ENCODE measurements around the gene RNF144B.

The RNF144B gene

DNA sequence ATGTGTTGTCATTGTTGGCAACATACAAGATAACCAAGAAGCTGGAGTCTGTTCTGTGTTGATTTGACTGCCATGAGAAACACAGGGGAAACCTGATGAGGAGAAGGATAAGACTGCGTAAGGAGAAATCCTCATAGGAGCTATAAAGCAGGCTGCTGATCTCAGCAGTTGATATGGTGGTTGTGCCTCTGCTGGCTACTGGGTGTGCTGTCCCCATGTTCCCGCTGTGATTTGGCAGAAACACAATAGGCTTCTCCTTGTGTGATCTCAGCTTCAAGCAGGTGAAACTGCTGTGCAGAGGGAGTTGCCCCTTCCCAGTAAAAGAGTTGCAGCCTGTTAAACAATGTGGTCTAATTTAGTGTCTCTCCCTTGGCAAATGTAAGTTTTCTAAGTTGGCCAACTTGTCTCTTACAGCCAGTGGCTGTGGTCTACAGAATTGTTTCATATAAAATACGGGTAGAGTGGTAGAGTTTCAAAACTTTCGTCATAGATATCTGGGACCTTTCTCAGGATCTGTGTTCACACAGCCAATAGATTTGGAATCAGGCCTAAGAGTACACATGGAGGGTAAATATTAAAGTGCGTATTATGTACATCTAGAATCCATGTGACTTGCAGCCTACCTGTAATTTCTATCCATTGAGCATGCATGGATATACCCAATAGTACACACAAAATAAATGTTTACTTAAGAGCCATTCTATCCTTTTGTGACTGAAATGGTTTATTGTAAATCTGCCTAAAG lies 78.4 kb downstream of the RNF144B start:
- Histone ChIP-seq H3K4me1 (ENCODE audit: control insufficient read depth, insufficient read depth, low read length) (no peaks in the 10 kb centered on the region), H3K27me3 (ENCODE audit: control insufficient read depth in 1 of 2, insufficient read depth in 2 of 2, low read length in 2 of 2) (no peaks in the 10 kb centered on the region), H3K27ac (ENCODE audit: low read length) (no peak overlapping the region), H3K4me3 (ENCODE audit: low read length in 2 of 2) (no peak overlapping the region), H3K9me3 (ENCODE audit: control insufficient read depth in 2 of 2, low read length in 2 of 2) (no peaks in the 10 kb centered on the region), H3K36me3 (ENCODE audit: control insufficient read depth in 2 of 2, insufficient read depth in 2 of 2, low read length in 2 of 2) (peaks cover 24 to 25% of the 10 kb centered on the region in 2 donors), H3K9ac (ENCODE audit: low read length in 2 of 2) (no peak overlapping the region)

DNA sequence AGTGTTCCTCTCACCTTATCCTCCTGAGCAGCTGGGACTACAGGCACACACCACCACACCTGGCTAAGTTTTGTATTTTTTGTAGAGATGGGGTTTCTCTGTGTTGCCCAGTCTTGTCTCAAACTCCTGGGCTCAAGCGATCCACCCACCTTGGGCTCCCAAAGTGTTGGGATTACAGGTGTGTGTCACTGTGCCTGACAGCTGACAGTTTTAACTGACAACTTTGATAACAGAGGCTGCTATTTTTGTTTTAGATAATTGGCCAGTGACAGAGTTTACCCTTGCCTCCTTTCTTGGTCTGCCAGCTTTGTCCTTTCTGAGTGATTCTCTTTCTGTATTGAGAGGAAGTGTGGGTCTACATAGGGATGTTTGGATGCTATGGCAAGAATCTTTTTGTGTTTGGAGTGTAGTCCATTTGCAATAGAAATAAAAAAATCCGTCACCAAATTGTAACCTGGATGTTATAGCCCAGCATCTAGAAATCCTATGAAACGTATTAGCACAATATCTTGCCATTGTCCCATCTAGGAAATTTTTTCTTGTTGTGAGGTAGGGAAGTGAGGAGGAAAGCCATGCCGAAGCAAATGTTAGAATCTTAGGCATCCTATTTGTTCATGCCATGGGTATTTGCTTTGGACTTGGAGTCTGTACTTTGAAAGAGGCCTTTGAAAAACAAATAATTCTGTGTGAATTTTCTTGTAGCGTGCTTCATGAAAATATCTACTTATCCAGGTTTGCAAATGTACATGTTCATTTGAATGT lies 80.8 kb downstream of the RNF144B start:
- no peaks in the 10 kb centered on the region for H3K27me3 ChIP-seq (ENCODE audit: control insufficient read depth in 1 of 2, insufficient read depth in 2 of 2, low read length in 2 of 2)
- H3K9me3 ChIP-seq (ENCODE audit: control insufficient read depth in 2 of 2, low read length in 2 of 2) = no peaks in the 10 kb centered on the region
- peaks cover 24 to 25% of the 10 kb centered on the region in 2 donors for H3K36me3 ChIP-seq (ENCODE audit: control insufficient read depth in 2 of 2, insufficient read depth in 2 of 2, low read length in 2 of 2)
- H3K4me3 ChIP-seq (ENCODE audit: low read length in 2 of 2) = no peak overlapping the region
- H3K27ac ChIP-seq (ENCODE audit: low read length) = no peak overlapping the region
- no peaks in the 10 kb centered on the region for H3K4me1 ChIP-seq (ENCODE audit: control insufficient read depth, insufficient read depth, low read length)
- H3K9ac ChIP-seq (ENCODE audit: low read length in 2 of 2) = no peak overlapping the region

DNA sequence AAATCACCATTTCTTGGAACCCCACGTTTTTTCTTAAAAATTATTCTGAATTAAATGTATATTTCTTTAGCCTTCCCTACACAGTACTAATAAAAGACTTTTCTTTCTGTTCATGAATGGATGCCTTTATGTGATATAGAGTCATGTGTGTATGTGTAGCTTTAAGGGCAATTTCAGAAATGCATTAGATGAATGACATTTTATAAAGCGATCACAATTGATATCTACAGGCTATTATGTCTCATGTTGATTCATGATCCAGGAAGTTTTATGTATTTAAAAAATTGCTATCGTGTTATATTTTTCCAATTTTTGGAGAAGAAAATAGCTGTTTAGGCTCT lies 81.3 kb downstream of the RNF144B start:
- H3K27me3 ChIP-seq (ENCODE audit: control insufficient read depth in 1 of 2, insufficient read depth in 2 of 2, low read length in 2 of 2) = no peaks in the 10 kb centered on the region
- H3K36me3 ChIP-seq (ENCODE audit: control insufficient read depth in 2 of 2, insufficient read depth in 2 of 2, low read length in 2 of 2) = peaks cover 19 to 21% of the 10 kb centered on the region in 2 donors
- H3K9ac ChIP-seq (ENCODE audit: low read length in 2 of 2) = no peak overlapping the region
- H3K4me1 ChIP-seq (ENCODE audit: control insufficient read depth, insufficient read depth, low read length) = no peaks in the 10 kb centered on the region
- H3K9me3 ChIP-seq (ENCODE audit: control insufficient read depth in 2 of 2, low read length in 2 of 2) = no peaks in the 10 kb centered on the region
- H3K4me3 ChIP-seq (ENCODE audit: low read length in 2 of 2) = no peak overlapping the region
- H3K27ac ChIP-seq (ENCODE audit: low read length) = no peak overlapping the region

DNA sequence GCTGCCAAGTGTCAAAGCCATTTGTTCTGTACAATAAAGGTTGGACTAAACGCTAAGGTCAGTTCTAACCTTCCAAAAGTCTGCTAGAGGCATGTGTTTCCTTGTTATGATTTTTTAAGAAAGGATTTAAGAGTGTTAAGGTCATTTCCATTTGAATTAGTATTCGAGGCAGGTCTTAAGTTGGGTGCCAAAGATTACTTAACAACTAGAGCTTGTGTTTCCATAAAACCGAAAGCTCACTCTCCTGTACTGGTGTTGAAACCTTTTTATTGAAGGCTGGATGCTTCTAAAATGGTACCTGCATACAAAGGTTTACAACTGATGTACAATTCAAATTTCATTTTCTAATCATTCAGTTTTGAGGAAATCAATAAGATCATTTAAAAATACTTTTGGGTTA lies 82.4 kb downstream of the RNF144B start:
- H3K27ac ChIP-seq (ENCODE audit: low read length) = no peak overlapping the region
- peaks cover 12 to 15% of the 10 kb centered on the region in 2 donors for H3K36me3 ChIP-seq (ENCODE audit: control insufficient read depth in 2 of 2, insufficient read depth in 2 of 2, low read length in 2 of 2)
- H3K9ac ChIP-seq (ENCODE audit: low read length in 2 of 2) = no peak overlapping the region
- no peaks in the 10 kb centered on the region for H3K9me3 ChIP-seq (ENCODE audit: control insufficient read depth in 2 of 2, low read length in 2 of 2)
- H3K4me1 ChIP-seq (ENCODE audit: control insufficient read depth, insufficient read depth, low read length) = no peaks in the 10 kb centered on the region
- H3K27me3 ChIP-seq (ENCODE audit: control insufficient read depth in 1 of 2, insufficient read depth in 2 of 2, low read length in 2 of 2) = no peaks in the 10 kb centered on the region
- no peak overlapping the region for H3K4me3 ChIP-seq (ENCODE audit: low read length in 2 of 2)

DNA sequence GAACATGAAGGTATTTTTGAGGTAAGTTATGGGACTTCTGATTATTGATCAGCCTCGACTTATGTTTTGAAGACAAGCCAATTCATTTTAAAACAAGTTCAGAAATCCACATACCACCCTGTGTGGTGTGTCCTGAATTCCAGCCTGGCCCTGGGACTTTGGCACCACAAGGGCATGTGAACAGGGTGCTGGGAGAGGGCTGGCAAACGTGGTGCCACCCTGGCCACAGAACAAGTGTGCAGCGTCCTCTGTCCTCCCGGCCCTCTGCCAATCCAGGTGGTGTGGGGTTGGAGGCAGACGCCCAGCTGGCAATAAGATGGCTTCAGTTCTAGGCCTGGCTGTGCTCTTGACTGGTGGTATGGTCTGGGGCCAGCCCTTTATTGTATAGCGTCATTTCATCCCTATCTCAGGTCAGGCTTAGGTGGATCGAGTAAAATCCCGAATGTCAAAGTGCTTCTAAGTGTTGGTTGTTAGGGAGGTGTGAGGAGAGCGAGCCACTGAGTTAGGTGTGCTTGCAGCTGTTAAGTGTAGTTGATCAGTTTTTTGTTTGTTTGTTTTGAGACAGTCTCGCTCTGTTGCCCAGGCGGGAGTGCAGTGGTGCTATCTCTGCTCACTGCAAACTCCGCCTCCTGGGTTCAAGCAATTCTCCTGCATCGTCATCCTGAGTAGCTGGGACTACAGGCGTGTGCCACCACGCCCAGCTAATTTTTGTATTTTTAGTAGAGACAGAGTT lies 84.2 kb downstream of the RNF144B start:
- Histone ChIP-seq H3K9ac (ENCODE audit: low read length in 2 of 2) (no peak overlapping the region), H3K36me3 (ENCODE audit: control insufficient read depth in 2 of 2, insufficient read depth in 2 of 2, low read length in 2 of 2) (peaks cover 2 to 5% of the 10 kb centered on the region in 2 donors), H3K27me3 (ENCODE audit: control insufficient read depth in 1 of 2, insufficient read depth in 2 of 2, low read length in 2 of 2) (no peaks in the 10 kb centered on the region), H3K4me3 (ENCODE audit: low read length in 2 of 2) (no peak overlapping the region), H3K4me1 (ENCODE audit: control insufficient read depth, insufficient read depth, low read length) (no peaks in the 10 kb centered on the region), H3K27ac (ENCODE audit: low read length) (no peak overlapping the region), H3K9me3 (ENCODE audit: control insufficient read depth in 2 of 2, low read length in 2 of 2) (no peaks in the 10 kb centered on the region)

DNA sequence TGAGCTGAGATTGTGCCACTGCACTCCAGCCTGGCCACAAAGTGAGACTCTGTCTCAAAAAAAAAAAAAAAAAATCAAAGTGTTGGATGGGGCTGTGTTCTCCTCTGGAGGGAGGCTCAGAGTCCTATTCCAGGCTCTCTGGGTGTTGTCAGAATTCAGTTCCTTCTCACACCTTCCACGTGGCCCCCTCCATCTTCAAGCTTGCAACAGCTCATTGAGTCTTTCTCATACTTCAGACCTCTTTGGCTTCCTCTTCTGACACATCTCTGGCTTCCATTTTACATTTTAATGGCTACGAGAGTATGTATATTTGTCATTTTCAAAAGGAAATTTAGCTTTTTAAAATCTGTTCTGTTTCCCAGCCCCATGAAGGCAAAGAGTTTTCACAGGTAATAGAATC lies 85.8 kb downstream of the RNF144B start:
- Histone ChIP-seq H3K4me1 (ENCODE audit: control insufficient read depth, insufficient read depth, low read length) (no peaks in the 10 kb centered on the region), H3K27ac (ENCODE audit: low read length) (no peak overlapping the region)

DNA sequence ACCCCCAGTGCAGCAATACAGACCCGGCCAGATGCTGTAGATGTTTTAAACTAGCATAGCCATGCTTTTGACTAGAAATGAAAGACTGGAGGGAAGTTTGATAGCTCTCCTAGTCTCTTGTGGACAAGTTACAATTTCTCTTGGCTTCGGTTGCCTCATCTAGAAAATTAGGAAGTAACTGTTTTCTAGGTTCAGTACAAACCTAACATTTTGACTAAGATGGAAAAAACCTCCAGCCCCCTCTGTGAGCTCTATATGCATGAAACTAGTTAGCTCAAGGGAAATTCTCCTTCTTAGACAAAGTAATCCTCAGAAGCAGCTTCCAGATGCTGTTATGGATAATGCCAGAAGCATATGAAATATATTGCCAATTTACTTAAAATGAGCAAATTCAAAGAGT lies 86.6 kb downstream of the RNF144B start:
- H3K4me3 ChIP-seq (ENCODE audit: low read length in 2 of 2) = no peak overlapping the region
- no peak overlapping the region for H3K9ac ChIP-seq (ENCODE audit: low read length in 2 of 2)
- H3K36me3 ChIP-seq (ENCODE audit: control insufficient read depth in 2 of 2, insufficient read depth in 2 of 2, low read length in 2 of 2) = no peaks in the 10 kb centered on the region
- no peaks in the 10 kb centered on the region for H3K27me3 ChIP-seq (ENCODE audit: control insufficient read depth in 1 of 2, insufficient read depth in 2 of 2, low read length in 2 of 2)
- no peak overlapping the region for H3K27ac ChIP-seq (ENCODE audit: low read length)
- no peaks in the 10 kb centered on the region for H3K4me1 ChIP-seq (ENCODE audit: control insufficient read depth, insufficient read depth, low read length)
- H3K9me3 ChIP-seq (ENCODE audit: control insufficient read depth in 2 of 2, low read length in 2 of 2) = no peaks in the 10 kb centered on the region

More for the DNA sequence above, 85.8 kb downstream of the RNF144B start:
- peaks cover 0 to 3% of the 10 kb centered on the region in 2 donors for H3K36me3 ChIP-seq (ENCODE audit: control insufficient read depth in 2 of 2, insufficient read depth in 2 of 2, low read length in 2 of 2)
- H3K9me3 ChIP-seq (ENCODE audit: control insufficient read depth in 2 of 2, low read length in 2 of 2) = no peaks in the 10 kb centered on the region
- H3K4me3 ChIP-seq (ENCODE audit: low read length in 2 of 2) = no peak overlapping the region
- no peak overlapping the region for H3K9ac ChIP-seq (ENCODE audit: low read length in 2 of 2)
- H3K27me3 ChIP-seq (ENCODE audit: control insufficient read depth in 1 of 2, insufficient read depth in 2 of 2, low read length in 2 of 2) = no peaks in the 10 kb centered on the region

DNA sequence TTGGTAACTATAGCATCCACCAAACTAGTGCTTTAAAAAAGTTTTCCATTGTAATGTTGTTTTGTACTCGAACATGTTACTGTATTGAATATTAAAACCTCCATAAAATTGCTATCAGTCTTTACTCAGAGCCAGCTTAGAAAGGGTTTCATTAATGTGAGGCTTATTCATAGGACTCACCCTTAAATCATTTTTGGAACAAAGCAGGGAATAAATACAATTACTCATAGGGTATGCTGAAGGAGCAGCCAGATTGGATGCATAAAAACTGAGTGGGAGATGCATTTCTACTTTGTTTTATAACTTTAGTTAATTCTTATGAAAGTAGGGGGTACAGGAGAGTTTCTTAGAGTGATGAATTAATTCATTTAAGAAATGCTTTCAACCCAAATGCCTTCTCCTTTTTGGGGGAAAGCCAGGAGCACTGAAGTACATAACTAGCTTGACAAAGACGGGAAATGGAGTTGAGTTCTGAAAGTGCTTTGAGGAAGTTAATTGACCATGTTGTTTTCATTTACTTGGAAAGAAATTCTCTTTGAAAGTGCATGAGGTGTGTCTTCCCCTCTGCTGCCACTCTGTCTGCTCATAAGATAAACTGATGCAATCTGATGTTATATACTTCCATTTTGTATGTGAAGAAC lies 90.3 kb downstream of the RNF144B start:
- no peak overlapping the region for H3K9ac ChIP-seq (ENCODE audit: low read length in 2 of 2)
- H3K36me3 ChIP-seq (ENCODE audit: control insufficient read depth in 2 of 2, insufficient read depth in 2 of 2, low read length in 2 of 2) = no peaks in the 10 kb centered on the region
- H3K4me3 ChIP-seq (ENCODE audit: low read length in 2 of 2) = no peak overlapping the region
- no peaks in the 10 kb centered on the region for H3K27me3 ChIP-seq (ENCODE audit: control insufficient read depth in 1 of 2, insufficient read depth in 2 of 2, low read length in 2 of 2)
- H3K27ac ChIP-seq (ENCODE audit: low read length) = no peak overlapping the region
- no peaks in the 10 kb centered on the region for H3K4me1 ChIP-seq (ENCODE audit: control insufficient read depth, insufficient read depth, low read length)
- no peaks in the 10 kb centered on the region for H3K9me3 ChIP-seq (ENCODE audit: control insufficient read depth in 2 of 2, low read length in 2 of 2)

DNA sequence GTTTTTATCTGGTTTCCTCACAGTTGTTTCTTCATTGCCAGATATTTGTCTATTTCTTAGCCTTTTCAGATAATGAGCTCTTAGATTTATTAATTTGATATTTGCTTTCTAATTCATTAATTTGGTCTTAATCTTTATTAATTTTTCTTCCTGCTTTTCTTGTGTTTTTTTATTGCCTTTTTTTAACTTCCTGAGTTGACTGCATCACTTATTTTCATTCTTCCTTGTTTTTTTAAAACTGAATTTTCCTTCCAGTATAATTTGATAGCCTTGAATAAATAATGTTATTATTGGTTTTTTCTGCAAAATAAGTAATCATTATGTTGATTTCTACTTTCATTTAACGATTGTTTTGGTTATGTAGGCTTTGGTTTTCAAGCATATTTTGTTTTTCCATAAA lies 91.5 kb downstream of the RNF144B start:
- H3K9ac ChIP-seq (ENCODE audit: low read length in 2 of 2) = no peak overlapping the region
- H3K4me3 ChIP-seq (ENCODE audit: low read length in 2 of 2) = no peak overlapping the region
- no peaks in the 10 kb centered on the region for H3K4me1 ChIP-seq (ENCODE audit: control insufficient read depth, insufficient read depth, low read length)
- H3K27me3 ChIP-seq (ENCODE audit: control insufficient read depth in 1 of 2, insufficient read depth in 2 of 2, low read length in 2 of 2) = no peaks in the 10 kb centered on the region
- H3K27ac ChIP-seq (ENCODE audit: low read length) = no peak overlapping the region
- no peaks in the 10 kb centered on the region for H3K9me3 ChIP-seq (ENCODE audit: control insufficient read depth in 2 of 2, low read length in 2 of 2)
- no peaks in the 10 kb centered on the region for H3K36me3 ChIP-seq (ENCODE audit: control insufficient read depth in 2 of 2, insufficient read depth in 2 of 2, low read length in 2 of 2)

DNA sequence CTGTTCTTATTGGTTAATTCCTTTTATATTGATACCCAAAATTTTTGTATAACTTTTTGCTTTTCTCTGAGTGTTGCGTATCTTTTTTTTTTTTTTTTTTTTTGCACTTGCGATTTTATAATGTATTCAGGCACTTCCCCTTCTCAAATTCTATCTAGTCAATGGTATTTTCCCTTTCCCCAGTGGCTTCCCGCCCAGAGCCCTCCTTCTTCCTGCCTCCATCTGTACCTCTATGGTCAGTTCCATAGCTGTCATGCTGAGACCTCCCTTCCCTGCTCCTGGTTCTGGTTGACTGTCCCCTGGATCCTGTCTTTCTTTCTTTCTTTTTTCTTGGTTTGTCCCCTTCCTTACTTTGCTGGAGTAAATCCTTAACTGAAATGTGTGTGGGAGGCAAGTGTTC lies 94.7 kb downstream of the RNF144B start:
- no peaks in the 10 kb centered on the region for H3K27me3 ChIP-seq (ENCODE audit: control insufficient read depth in 1 of 2, insufficient read depth in 2 of 2, low read length in 2 of 2)
- H3K36me3 ChIP-seq (ENCODE audit: control insufficient read depth in 2 of 2, insufficient read depth in 2 of 2, low read length in 2 of 2) = no peaks in the 10 kb centered on the region
- no peaks in the 10 kb centered on the region for H3K4me1 ChIP-seq (ENCODE audit: control insufficient read depth, insufficient read depth, low read length)
- no peak overlapping the region for H3K4me3 ChIP-seq (ENCODE audit: low read length in 2 of 2)
- no peaks in the 10 kb centered on the region for H3K9me3 ChIP-seq (ENCODE audit: control insufficient read depth in 2 of 2, low read length in 2 of 2)
- H3K9ac ChIP-seq (ENCODE audit: low read length in 2 of 2) = no peak overlapping the region
- no peak overlapping the region for H3K27ac ChIP-seq (ENCODE audit: low read length)

All from stomach smooth muscle (tissue), 2 donors.